Measurements from ENCODE around the gene PRR7. TPM values are rescaled to one million over a fixed set of nuclear protein-coding genes. Genes with fewer than 3 reads are reported as not detected.

The PRR7 gene
- total RNA-seq, 1 donor from 2014 or later: 2.1 TPM

- intact Hi-C loops (cut with micrococcal nuclease): loop anchor here (5.0 kb wide), 1 partner anchor 112 kb away; no protein-coding TSS in a partner anchor
- H3K36me3 ChIP-seq: no peaks in the 10 kb centered on the region
- H3K4me3 ChIP-seq: no peak overlapping the region
- H3K4me1 ChIP-seq: peaks cover 23% of the 10 kb centered on the region
- no peaks in the 10 kb centered on the region for H3K27me3 ChIP-seq (ENCODE audit: low read depth)
- DNase-seq: no peak
- no peak overlapping the region for H3K27ac ChIP-seq (replicated peaks)
- no peak for TF ChIP-seq CTCF (IDR thresholded peaks at IDR 0.05; ENCODE audit: borderline replicate concordance)
- no peaks in the 10 kb centered on the region for H3K9me3 ChIP-seq (replicated peaks)
Measured at GRCh38 chr5:177504086-177505056, 57.8 kb downstream of the PRR7 start.

- peaks cover 25% of the 10 kb centered on the region for H3K4me1 ChIP-seq
- H3K27me3 ChIP-seq (ENCODE audit: low read depth): no peaks in the 10 kb centered on the region
- no peaks in the 10 kb centered on the region for H3K36me3 ChIP-seq
- DNase-seq: no peak
- H3K27ac ChIP-seq (replicated peaks): no peak overlapping the region
- no peak overlapping the region for H3K4me3 ChIP-seq
- H3K9me3 ChIP-seq (replicated peaks): no peaks in the 10 kb centered on the region
- TF ChIP-seq CTCF (IDR thresholded peaks at IDR 0.05; ENCODE audit: borderline replicate concordance): no peak
- intact Hi-C loops (cut with micrococcal nuclease): no loop called here
Measured at GRCh38 chr5:177505075-177505474, 58.5 kb downstream of the PRR7 start.

Other genes with a start within 250 kb of the PRR7 start
- gene RAB24, start 143.1 kb upstream of the PRR7 start, total RNA-seq: 25.3 TPM
- 40.0 TPM for gene PRELID1, start 143.0 kb upstream of the PRR7 start, total RNA-seq
- gene MXD3, start 134.9 kb upstream of the PRR7 start, total RNA-seq: 2.3 TPM
- 60.0 TPM for gene LMAN2, start 95.1 kb upstream of the PRR7 start, total RNA-seq
- 4.6 TPM for gene RGS14, start 88.9 kb upstream of the PRR7 start, total RNA-seq
- not detected for gene SLC34A1, start 62.4 kb upstream of the PRR7 start, total RNA-seq
- gene PFN3, start 46.2 kb upstream of the PRR7 start, total RNA-seq: not detected
- gene F12, start 37.2 kb upstream of the PRR7 start, total RNA-seq: not detected
- gene GRK6, start 20.1 kb upstream of the PRR7 start, total RNA-seq: 15.6 TPM
- gene DBN1, start 26.8 kb downstream of the PRR7 start, total RNA-seq: 21.8 TPM
- gene PDLIM7, start 50.8 kb downstream of the PRR7 start, total RNA-seq: 54.4 TPM
- gene DOK3, start 63.0 kb downstream of the PRR7 start, total RNA-seq: 3.3 TPM
- 29.7 TPM for gene DDX41, start 70.1 kb downstream of the PRR7 start, total RNA-seq
- 21.5 TPM for gene FAM193B, start 107.7 kb downstream of the PRR7 start, total RNA-seq
- gene TMED9, start 145.4 kb downstream of the PRR7 start, total RNA-seq: 68.7 TPM
- gene B4GALT7, start 153.3 kb downstream of the PRR7 start, total RNA-seq: 17.2 TPM